Mesenchymal stem cell (in vitro differentiated cells and primary cell): Measurements from ENCODE around the gene PDE8A. TPM values are rescaled to one million over a fixed set of nuclear protein-coding genes. Genes with fewer than 3 reads are reported as not detected.
"Not testable (repeated sequence)": the region's sequence is repeated elsewhere in the genome, so short reads cannot be mapped to it uniquely, and the experiment has no call there.

ENCODE experiments used
- DNase-seq: peaks from one replicate; pipeline ENCODE4 v3.0.0-alpha.2; 2013
- H2AFZ ChIP-seq: one replicate; pipeline ENCODE4 v1.6.1; 2013; ENCODE audit warnings: low read depth, mild to moderate bottlenecking, control low read depth, inconsistent platforms, low read length, moderate library complexity
- H2AK5ac ChIP-seq: 2 replicates; pipeline ENCODE4 v1.6.1; 2013; ENCODE audit warnings: low read length, moderate library complexity, mild to moderate bottlenecking, inconsistent platforms; ENCODE audit not compliant: severe bottlenecking
- H2BK120ac ChIP-seq: one replicate; pipeline ENCODE4 v1.6.1; 2013; ENCODE audit warnings: low read depth, mild to moderate bottlenecking, inconsistent platforms, low read length, moderate library complexity
- H2BK12ac ChIP-seq, 2 experiments: one replicate each; pipeline ENCODE4 v1.6.1; 2013; ENCODE audit warnings: inconsistent platforms in 2 of 2, low read length in 2 of 2, mild to moderate bottlenecking in 2 of 2, moderate library complexity in 2 of 2, control low read depth in 1 of 2
- H2BK15ac ChIP-seq: one replicate; pipeline ENCODE4 v1.6.1; 2013; ENCODE audit warnings: mild to moderate bottlenecking, low read depth, inconsistent platforms; ENCODE audit not compliant: poor library complexity, severe bottlenecking
- H2BK5ac ChIP-seq: 2 replicates; pipeline ENCODE4 v1.6.1; 2013; ENCODE audit warnings: low read depth, mild to moderate bottlenecking, low read length, control low read depth, inconsistent platforms; ENCODE audit not compliant: poor library complexity, severe bottlenecking
- H3K14ac ChIP-seq, 2 experiments: one replicate each; pipeline ENCODE4 v1.6.1; 2013; ENCODE audit warnings: inconsistent platforms in 2 of 2, low read length in 2 of 2, control low read depth in 1 of 2, mild to moderate bottlenecking in 1 of 2, moderate library complexity in 1 of 2
- H3K18ac ChIP-seq, 2 experiments: one replicate each; pipeline ENCODE4 v1.6.1; 2013; ENCODE audit warnings: inconsistent platforms in 2 of 2, low read length in 2 of 2, control low read depth in 1 of 2, low read depth in 1 of 2, mild to moderate bottlenecking in 1 of 2
- H3K23ac ChIP-seq, 2 experiments: one replicate each; pipeline ENCODE4 v1.6.1; 2013; ENCODE audit warnings: inconsistent platforms in 2 of 2, low read length in 2 of 2, mild to moderate bottlenecking in 2 of 2, moderate library complexity in 2 of 2, control low read depth in 1 of 2
- H3K27ac ChIP-seq: 2 replicates; pipeline ENCODE4 v1.5.1; 2013; ENCODE audit warnings: mild to moderate bottlenecking, moderate library complexity, low read length, control low read depth, inconsistent platforms; ENCODE audit not compliant: poor library complexity, severe bottlenecking
- H3K27me3 ChIP-seq, 2 experiments: 2 replicates each; pipeline versions ENCODE4 v1.6.1 to v1.7.0; 2013; ENCODE audit warnings: low read length in 2 of 2, mild to moderate bottlenecking in 2 of 2, moderate library complexity in 2 of 2, control low read depth in 1 of 2, inconsistent platforms in 1 of 2; ENCODE audit not compliant: control insufficient read depth in 1 of 2, insufficient read depth in 1 of 2
- H3K36me3 ChIP-seq, 2 experiments: 2 replicates each; pipeline versions ENCODE4 v1.6.1 to v1.7.0; 2013; ENCODE audit warnings: low read length in 2 of 2, control low read depth in 1 of 2, inconsistent platforms in 1 of 2, low read depth in 1 of 2, mild to moderate bottlenecking in 1 of 2; ENCODE audit not compliant: insufficient read depth in 2 of 2, control insufficient read depth in 1 of 2
- H3K4ac ChIP-seq, 2 experiments: one replicate each; pipeline ENCODE4 v1.6.1; 2013; ENCODE audit warnings: inconsistent platforms in 2 of 2, low read length in 2 of 2, mild to moderate bottlenecking in 2 of 2, moderate library complexity in 2 of 2, control low read depth in 1 of 2, low read depth in 1 of 2
- H3K4me1 ChIP-seq: 2 replicates; pipeline ENCODE4 v1.6.1; 2013; ENCODE audit warnings: low read depth, low read length, control low read depth; ENCODE audit not compliant: control insufficient read depth, insufficient read depth
- H3K4me2 ChIP-seq: 2 replicates; pipeline ENCODE4 v1.6.1; 2013; ENCODE audit warnings: low read length, mild to moderate bottlenecking, inconsistent platforms; ENCODE audit not compliant: poor library complexity, severe bottlenecking
- H3K4me3 ChIP-seq, 2 experiments: 2 replicates each; pipeline versions ENCODE4 v1.5.1 to v1.7.0; 2013; ENCODE audit warnings: low read length in 2 of 2, mild to moderate bottlenecking in 2 of 2, control low read depth in 1 of 2, low read depth in 1 of 2; ENCODE audit not compliant: insufficient read depth in 1 of 2
- H3K79me1 ChIP-seq: replicated peaks from 2 replicates; pipeline ENCODE4 v1.6.1; 2013; ENCODE audit warnings: mild to moderate bottlenecking, control low read depth, low read length, inconsistent platforms; ENCODE audit not compliant: poor library complexity, severe bottlenecking
- H3K9ac ChIP-seq: 2 replicates; pipeline ENCODE4 v1.7.0; 2013; ENCODE audit warnings: mild to moderate bottlenecking, low read length, moderate library complexity
- H3K9me3 ChIP-seq: 2 replicates; pipeline ENCODE4 v1.7.0; 2013; ENCODE audit warnings: mild to moderate bottlenecking, low read length; ENCODE audit not compliant: control insufficient read depth
- H4K8ac ChIP-seq: one replicate; pipeline ENCODE4 v1.6.1; 2013; ENCODE audit warnings: inconsistent platforms, mild to moderate bottlenecking, low read length, moderate library complexity
- H4K91ac ChIP-seq: one replicate; pipeline ENCODE4 v1.6.1; 2013; ENCODE audit warnings: mild to moderate bottlenecking, low read length, inconsistent platforms
- WGBS: methylation state at CpG from one replicate; pipeline ENCODE4 v1.1.7; 2013; ENCODE audit warnings: mixed read lengths; 5-methylcytosine and 5-hydroxymethylcytosine counted together
- small RNA-seq: library from polyadenylated mRNA; stranded (forward); fragments of <200 nt; extraction: miRNeasy Mini kit (QIAGEN cat#:217004); gene quantifications from one replicate; pipeline ENCODE3, GENCODE V24; 2013; ENCODE audit warnings: low read depth

PDE8A gene

GRCh38 chr15:85188171-85188577, 206.5 kb downstream of the PDE8A start:
- H3K4me3 ChIP-seq, H3K36me3 ChIP-seq, H2BK5ac ChIP-seq, H3K4me2 ChIP-seq, DNase-seq, H3K14ac ChIP-seq, H3K18ac ChIP-seq, H2BK120ac ChIP-seq, H3K27ac ChIP-seq, H3K4me1 ChIP-seq, H3K79me1 ChIP-seq, H2BK15ac ChIP-seq, H4K8ac ChIP-seq, H2AK5ac ChIP-seq, H3K9me3 ChIP-seq, H2AFZ ChIP-seq, H2BK12ac ChIP-seq, H3K27me3 ChIP-seq, H3K4ac ChIP-seq, H4K91ac ChIP-seq, H3K23ac ChIP-seq, H3K9ac ChIP-seq: not testable (repeated sequence)
- WGBS: 96% methylated on average over 3 of the region's 3 CpGs

Small RNA genes lying within 50 kb of the gene (small RNA-seq; reads per million reads assigned to genes)
- gene AC044860.2 (not detected), gene RNU6-339P (not detected), gene RNU6-796P (not detected)
